A172 (cell line): ENCODE results near the gene SPEG. TPM values are rescaled to one million over a fixed set of nuclear protein-coding genes. Genes with fewer than 3 reads are reported as not detected.

ENCODE experiments used
- DNase-seq: peaks from one replicate; pipeline ENCODE4 v3.0.0-alpha.2; 2015; ENCODE audit warnings: low spot score
- total RNA-seq: library from RNA; depleted of rRNA; stranded (reverse); fragments of >200 nt; shearing (Covaris generic); gene quantifications from 2 replicates; pipeline ENCODE4 v1.2.3, GENCODE V29; 2014

Gene SPEG
- total RNA-seq, 1 experiment from 2014 or later: 30.0 TPM

DNA sequence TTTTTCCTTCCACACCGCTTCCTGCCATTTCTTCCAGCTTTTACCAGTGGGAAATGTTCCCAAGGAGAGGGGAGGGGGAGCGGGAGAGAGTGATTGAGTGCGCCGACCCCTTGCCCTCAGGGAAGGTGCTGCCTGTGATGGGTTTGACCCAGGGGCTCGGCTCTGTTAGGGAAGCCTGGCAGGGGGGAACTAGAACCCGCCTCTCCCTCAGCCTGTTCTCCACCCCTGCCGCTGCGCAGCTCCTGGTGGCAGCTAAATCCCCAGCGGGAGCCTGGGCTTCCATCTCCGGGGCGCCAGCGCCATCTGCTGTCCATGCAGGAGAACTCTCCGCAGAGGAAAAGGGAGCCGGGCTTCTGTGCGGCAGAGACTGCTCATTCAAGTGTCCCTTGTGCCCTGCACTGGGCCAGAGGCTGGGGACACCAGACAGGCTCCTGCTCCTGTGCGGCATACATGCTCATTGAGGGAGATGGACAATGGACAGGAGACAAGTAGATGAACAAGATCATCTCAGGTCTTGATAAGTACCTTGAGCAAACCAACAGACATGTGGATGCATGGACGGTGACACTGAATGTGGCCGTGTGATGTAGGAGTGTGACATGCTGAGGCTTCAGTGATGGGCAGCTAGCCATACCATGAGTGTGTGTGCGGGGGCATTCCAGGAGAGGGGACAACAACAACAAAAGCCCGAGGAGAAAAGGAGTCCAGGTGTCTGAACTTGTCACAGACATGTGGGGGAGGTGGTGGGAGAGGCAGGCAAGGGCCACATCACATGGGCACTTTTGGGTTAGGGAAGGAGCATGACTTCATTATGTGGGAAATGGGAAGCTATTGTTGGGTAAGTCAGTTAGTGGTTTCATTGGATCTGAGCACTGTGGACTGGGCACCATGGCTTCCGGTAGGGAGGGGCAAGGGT lies 95.7 kb downstream of the SPEG start:
- peak; percentile 86 for DNase-seq

DNA sequence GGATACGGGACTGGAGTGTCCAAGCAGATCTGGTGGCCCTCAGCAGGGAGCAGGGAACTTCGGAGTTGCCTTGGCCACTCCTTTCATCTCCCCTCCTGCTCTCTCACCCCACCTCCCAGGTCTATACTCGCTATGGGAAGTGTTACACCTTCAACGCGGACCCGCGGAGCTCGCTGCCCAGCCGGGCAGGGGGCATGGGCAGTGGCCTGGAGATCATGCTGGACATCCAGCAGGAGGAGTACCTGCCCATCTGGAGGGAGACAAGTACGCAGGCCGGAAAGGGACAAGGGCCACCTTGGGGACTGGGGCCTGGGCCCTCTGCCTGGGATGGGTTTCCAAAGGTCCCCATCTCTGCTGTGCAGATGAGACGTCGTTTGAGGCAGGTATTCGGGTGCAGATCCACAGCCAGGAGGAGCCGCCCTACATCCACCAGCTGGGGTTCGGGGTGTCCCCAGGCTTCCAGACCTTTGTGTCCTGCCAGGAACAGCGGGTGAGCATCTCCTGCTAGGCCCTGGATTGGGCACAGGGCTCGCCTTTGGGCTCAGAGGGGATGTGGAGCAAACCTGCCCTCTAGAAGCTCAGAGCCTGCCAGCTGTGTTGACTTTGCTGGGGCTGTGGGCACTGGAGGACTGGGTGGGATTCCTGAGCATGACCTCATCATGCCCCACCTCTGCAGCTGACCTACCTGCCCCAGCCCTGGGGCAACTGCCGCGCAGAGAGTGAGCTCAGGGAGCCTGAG lies 97.2 kb downstream of the SPEG start:
- no peak for DNase-seq

GRCh38 chr2:219532378-219532649 lies 97.7 kb downstream of the SPEG start:
- no peak for DNase-seq

GRCh38 chr2:219533930-219534661 lies 99.5 kb downstream of the SPEG start:
- no peak for DNase-seq

DNA sequence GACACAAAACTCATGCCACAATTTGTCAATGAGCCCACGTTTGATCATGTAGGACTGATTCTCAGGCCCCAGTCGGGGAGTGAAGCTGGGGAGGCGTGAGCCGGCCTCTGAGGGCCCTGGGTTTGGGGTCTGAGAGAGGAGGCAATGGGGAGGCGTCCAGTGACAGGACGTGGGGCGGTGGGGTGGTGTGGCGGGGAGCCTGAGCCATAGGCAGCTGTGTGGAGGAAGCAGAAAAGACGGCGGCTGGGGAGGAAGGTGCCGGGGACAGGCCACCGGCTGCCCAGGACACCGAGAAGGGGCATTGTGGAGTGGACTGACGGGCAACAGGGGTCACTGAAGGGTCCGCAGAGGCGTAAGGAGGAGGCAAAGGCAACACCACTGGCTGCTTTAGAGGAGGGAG lies 101.8 kb downstream of the SPEG start:
- no peak for DNase-seq

DNA sequence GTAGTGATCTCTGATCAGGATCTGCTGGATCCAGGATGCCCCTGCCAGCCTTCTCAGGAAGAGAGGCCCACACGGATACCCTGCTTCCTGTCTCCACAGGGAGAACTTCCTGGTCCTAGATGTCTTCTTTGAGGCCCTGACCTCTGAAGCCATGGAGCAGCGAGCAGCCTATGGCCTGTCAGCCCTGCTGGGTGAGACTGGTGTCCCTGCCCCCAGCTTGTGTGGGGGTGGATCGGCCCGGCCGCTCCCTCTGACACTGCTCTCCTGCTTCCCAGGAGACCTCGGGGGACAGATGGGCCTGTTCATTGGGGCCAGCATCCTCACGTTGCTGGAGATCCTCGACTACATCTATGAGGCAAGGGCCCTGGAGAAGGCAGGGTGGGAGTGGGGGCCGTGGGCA lies 102.3 kb downstream of the SPEG start:
- DNase-seq: no peak

- no peak for DNase-seq
Measured at GRCh38 chr2:219537657-219538488, 103.2 kb downstream of the SPEG start.

- no peak for DNase-seq
Measured at GRCh38 chr2:219538504-219538951, 103.9 kb downstream of the SPEG start.

DNA sequence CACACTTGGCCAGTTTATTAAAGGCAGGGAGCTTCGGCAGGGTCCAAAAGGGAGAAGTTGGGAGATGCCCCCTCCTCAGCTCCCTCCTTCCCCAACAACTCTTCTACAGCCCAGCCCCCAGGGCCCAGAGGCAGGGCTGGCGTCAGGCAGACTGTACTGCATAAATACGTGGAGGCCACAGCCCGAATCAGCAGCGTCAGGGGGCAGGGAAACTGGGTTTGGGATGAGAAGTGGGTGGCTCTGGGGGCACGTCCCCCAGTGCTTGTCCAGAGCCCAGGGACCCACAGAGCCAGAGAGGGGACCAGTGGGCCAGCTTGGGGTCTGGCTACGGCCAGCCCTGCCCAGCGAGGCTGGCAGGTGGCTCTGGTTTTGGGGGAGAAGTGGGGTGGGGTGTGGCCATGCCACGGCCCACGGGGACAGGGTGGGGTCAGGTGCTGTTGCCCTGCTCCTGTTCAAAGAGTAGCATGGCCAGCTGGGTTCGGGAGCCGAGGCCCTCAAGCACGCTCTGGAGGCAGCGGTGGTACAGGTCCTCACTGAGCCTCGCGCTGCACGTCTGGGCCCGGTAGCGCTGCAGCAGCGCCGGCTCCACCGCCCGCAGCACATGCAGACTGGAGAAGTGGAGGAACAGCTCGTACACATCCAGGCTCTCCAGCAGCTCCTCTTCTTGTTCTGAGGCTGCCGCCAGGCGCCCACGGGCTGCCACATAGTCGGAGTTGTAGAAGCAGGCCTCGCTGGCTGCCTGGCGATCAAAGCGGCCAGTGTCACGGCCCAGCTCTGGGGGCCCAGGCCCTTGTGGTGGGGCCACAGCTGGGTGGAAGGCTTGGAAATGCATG lies 104.5 kb downstream of the SPEG start:
- no peak for DNase-seq

DNA sequence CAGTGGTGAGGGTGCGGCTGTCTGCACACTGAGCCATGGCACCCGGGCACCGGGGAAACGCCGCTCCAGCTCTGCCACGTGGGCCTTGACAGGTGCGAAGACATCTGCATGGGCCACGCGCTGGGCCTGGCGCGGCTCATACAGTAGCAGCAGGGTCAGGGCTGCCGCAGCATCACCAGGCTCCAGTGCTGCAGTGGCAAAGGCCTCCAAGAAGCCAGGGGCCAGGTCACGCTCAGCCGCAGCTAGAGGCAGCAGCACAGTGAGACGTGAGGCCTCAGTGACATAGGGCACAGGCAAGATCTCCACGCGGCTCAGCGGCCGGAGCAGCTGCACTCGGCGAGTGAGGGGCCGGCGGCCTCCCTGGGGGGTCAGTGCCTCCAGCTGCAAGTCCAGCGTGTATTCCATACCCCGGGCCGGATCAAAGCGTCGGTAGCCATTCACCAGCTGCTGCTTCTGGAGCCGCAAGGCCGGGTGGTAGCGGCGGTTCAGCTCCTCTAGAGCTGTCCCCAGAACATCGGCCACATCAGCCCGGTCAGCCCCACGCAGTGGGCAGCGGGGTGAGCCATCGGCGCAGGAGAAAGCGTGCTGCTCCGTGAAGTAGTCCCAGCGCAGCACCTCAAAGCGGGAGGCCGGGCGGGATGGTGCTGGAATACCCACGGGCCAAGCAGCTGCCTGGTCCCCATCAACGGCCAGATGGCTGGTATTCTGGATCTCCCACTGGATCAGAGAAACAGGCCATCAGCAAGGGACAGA lies 105.5 kb downstream of the SPEG start:
- DNase-seq: no peak

- DNase-seq: no peak
Measured at GRCh38 chr2:219540784-219541504, 106.3 kb downstream of the SPEG start.

DNA sequence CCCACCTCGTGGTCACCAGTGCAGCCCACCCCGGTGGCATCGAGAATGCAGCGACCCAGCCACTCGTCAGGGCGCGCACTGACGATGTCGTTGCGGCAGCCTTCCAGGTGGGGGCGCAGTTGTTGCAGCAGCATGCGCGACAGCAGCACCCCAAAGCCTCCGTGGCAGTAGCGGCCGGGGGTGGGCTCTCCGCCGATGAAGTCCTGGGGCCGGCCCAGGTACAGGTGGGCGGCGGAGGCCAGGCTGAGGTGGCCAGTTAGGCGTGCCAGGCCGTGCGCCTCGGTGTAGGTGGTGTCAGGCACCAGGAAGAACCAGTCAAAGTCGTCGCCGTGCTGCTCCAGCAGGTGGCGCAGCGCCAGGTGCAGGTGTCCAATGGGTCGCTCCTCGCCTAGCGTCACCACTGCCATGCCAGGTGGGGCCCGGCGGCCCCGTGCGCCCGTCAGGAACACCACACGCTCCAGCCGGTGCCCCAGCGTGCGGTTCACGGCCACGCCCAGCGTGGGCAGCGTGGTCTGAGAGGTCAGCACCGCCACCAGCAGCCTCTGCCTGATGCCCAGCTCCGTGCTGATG lies 107.1 kb downstream of the SPEG start:
- no peak for DNase-seq

DNA sequence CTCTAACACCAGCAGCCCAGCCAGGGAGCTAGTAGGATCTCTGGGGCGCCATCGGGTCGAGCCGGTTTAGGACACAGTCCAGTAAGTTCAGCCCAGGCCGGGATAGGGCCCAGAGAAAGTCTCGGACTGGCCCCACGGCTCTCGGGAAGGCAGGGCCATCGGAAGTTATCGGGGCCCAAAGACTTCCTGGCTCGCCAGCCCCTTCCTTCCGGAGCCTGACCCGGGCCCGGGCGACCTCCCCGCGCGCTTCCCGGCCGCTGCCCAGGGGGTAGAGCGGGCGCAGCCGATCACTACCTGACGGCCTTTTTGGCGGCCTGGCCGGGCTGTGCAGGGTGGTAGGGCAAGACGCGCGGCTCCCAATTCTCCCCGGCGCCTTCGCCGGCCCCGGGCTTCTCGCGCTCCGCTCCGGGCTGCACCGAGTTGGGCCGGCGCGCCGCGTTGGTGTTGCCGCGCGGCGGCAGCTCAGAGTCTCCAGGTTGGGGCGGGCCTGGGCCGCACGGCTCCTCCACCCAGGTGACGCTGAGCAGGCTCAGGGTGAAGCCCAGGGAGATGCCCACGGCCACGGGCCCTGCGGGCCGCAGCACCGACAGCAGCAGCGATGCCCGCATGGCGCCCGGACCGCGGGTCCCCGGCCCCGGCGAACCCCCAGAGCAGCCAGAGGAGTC lies 108.4 kb downstream of the SPEG start:
- DNase-seq: peak; percentile 24

DNA sequence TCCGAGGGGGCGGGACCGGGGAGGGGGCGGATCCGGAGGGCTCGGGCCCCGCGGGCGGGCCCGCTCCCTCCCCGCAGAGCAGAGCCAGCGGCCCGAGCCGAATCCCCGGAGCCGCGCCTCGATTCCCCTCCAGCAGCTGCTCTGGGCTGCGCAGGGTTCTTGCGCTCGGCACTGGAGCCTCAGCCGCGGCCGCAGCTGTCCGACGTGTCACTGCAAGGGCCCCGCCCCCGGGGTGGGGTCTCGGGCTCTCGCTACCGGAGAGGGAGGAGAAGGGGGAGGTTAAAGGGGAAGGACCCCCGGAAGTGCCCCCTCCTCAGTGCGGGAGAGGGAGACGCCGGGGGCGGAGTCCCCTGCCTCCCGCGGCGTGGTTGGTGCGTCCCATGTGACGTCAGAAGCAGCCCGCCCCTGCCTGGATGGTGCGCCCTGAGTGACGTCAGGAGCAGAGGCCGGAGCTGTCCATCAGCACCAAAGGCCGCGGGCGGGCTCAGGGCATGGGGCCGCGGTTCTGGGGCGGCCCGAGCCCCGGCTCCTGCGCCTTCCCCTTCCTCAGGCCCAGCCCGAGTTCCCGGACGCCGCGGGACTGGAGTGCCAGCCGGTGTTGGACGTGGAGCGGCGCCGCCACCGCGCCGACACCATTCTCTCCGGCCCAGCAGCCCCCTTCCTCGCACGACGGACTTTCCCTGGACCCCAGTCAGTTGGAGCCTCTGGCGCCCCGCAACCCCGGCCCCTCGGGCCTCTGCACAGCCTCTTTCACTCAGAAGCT lies 109.1 kb downstream of the SPEG start, which contains the start of the genes CHPF and TMEM198:
CHPF (minus strand) TSS at position 214 of the 763 bp plus-strand sequence. CDS start 271 bp downstream, outside the sequence.
TMEM198 (plus strand) TSS at position 433 of the 763 bp plus-strand sequence. CDS start 700 bp downstream, outside the sequence.
- peak; percentile 97 for DNase-seq

DNA sequence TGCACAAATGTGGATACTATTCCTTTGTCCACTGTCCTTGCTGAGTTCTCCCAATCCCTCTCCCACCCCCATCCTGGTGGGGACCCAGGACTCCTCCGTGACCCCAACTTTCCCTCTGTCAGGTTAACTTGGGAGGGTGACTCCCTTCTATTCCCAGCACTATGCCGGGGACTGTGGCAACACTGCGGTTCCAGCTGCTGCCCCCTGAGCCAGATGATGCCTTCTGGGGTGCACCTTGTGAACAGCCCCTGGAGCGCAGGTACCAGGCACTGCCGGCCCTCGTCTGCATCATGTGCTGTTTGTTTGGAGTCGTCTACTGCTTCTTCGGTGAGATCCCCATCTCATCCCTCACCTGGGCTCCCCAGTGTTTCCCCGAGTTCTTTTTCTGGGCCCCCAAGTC lies 109.9 kb downstream of the SPEG start:
- DNase-seq: no peak

DNA sequence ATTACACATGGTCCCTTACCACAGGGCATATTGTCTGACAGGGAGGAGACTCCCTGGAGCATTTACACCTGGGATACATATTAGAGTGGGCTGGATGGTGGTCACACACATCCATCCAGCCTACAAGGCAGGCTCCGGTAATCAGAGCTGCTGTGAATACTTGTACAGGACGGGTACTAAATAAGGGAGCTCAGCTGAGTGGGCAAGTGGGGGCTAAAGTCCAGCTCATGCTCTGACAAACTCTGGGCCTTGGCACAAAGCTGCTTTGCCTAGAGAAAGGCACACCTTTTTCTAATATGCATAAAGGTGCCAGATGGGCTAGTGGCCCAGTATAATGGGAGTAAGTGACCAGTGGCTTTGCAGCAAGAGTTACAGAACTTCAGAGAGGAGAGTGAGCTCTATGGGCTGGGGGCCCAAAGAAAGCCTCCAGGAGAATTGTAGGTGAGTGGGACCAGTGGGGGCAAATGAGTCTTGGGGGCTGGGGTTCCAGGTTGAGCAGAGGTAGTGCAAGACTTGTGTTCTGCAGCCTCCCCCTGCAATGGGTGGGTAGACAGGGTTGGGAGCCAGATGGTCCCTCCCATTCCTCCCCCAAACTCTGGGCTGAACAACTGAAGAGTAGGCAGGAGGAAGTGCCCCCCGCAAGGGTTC lies 110.8 kb downstream of the SPEG start:
- DNase-seq: no peak

- DNase-seq: no peak
Measured at GRCh38 chr2:219545943-219546352, 111.3 kb downstream of the SPEG start.
